ENCODE results near the gene SREBF2. TPM values are rescaled to one million over a fixed set of nuclear protein-coding genes. Genes with fewer than 3 reads are reported as not detected.

The SREBF2 gene
- total and polyA plus RNA-seq, 2 of the 13 experiments (the other 11 are each of a cell fraction or from before 2014, with no cell fraction given): 53.8 to 72.6 TPM

GRCh38 chr22:41828516-41828915, 4.4 kb upstream of the SREBF2 start:
- no peak overlapping the region for H3K4me3 ChIP-seq (replicated peaks in 1 of 3; ENCODE audit: insufficient read depth in 1 of 3, low read depth in 2 of 3, low read length in 3 of 3)
- peak overlapping the region; percentile 11 for H3K27ac ChIP-seq (ENCODE audit: extremely low read length, insufficient read depth, low read length)
- WGBS (ENCODE audit: low lambda C conversion rate): 84% methylated on average over 2 of the region's 4 CpGs
- H3K27me3 ChIP-seq (ENCODE audit: control insufficient read depth in 1 of 2, insufficient read depth in 2 of 2, low read length in 2 of 2): no peaks in the 10 kb centered on the region; a peak in 1 of 5 replicates
- ChIA-PET POLR2A (interaction anchor here (3.1 kb wide), 1 partner anchor 29 kb away, joined by 13 read pairs; the partner anchor contains the start of gene CCDC134), CTCF (ENCODE audit: low intra/inter-chr PET ratio, low total read pairs) (no interaction called here)
- DNase-seq (ENCODE audit: low spot score) (no peak), FAIRE-seq (no peak), ATAC-seq (no peak)
- in situ Hi-C loops (cut with HindIII; ENCODE audit: extremely low pct_ligation_motif_present, low pct_unique_long_range_greater_than_20kb): no loop called here
- H3K4me2 ChIP-seq (ENCODE audit: low read depth, low read length): no peak overlapping the region
- H3K9ac ChIP-seq (ENCODE audit: insufficient read depth, low read depth, low read length): no peak overlapping the region
- no peaks in the 10 kb centered on the region for H3K9me3 ChIP-seq (ENCODE audit: low read length)
- peaks cover 24% of the 10 kb centered on the region for H3K4me1 ChIP-seq (ENCODE audit: insufficient read depth, low read length)
- BruUV-seq (replicated peaks): no TSS peak
- H2AFZ ChIP-seq (ENCODE audit: low read length): no peak overlapping the region
- no peaks in the 10 kb centered on the region for H4K20me1 ChIP-seq (ENCODE audit: insufficient read depth, low read length)
- peaks cover 7% of the 10 kb centered on the region for H3K79me2 ChIP-seq (ENCODE audit: insufficient read depth, low read length)
- peaks cover 0 to 17% of the 10 kb centered on the region in 2 experiments; a peak in 1 of 5 replicates for H3K36me3 ChIP-seq (replicated peaks in 1 of 2; ENCODE audit: control insufficient read depth in 1 of 2, insufficient read depth in 2 of 2, low read length in 2 of 2)
- intact Hi-C loops (cut with micrococcal nuclease; ENCODE audit: unreplicated experiment): no loop called here
- TF ChIP-seq GATAD2A (CRISPR knock-in tag; IDR thresholded peaks at IDR 0.05): peak; percentile 24; the same call in 1 of the 2 replicates
- TF ChIP-seq, protein P1, sequence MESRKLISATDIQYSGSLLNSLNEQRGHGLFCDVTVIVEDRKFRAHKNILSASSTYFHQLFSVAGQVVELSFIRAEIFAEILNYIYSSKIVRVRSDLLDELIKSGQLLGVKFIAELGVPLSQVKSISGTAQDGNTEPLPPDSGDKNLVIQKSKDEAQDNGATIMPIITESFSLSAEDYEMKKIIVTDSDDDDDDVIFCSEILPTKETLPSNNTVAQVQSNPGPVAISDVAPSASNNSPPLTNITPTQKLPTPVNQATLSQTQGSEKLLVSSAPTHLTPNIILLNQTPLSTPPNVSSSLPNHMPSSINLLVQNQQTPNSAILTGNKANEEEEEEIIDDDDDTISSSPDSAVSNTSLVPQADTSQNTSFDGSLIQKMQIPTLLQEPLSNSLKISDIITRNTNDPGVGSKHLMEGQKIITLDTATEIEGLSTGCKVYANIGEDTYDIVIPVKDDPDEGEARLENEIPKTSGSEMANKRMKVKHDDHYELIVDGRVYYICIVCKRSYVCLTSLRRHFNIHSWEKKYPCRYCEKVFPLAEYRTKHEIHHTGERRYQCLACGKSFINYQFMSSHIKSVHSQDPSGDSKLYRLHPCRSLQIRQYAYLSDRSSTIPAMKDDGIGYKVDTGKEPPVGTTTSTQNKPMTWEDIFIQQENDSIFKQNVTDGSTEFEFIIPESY (CRISPR knock-in tag; IDR thresholded peaks at IDR 0.05): peak; percentile 97
- TF ChIP-seq ZFX (CRISPR knock-in tag; IDR thresholded peaks at IDR 0.05; ENCODE audit: low read depth): peak; percentile 16; the same call in 1 of the 2 replicates
- TF ChIP-seq MTA1 (CRISPR knock-in tag; IDR thresholded peaks at IDR 0.05; ENCODE audit: borderline replicate concordance): 0 out of 2 replicates have a peak, but pooled peaks have one; percentile 41
- no peak for TF ChIP-seq SMYD3 (CRISPR knock-in tag; IDR thresholded peaks at IDR 0.05)
- TF ChIP-seq, protein P2, sequence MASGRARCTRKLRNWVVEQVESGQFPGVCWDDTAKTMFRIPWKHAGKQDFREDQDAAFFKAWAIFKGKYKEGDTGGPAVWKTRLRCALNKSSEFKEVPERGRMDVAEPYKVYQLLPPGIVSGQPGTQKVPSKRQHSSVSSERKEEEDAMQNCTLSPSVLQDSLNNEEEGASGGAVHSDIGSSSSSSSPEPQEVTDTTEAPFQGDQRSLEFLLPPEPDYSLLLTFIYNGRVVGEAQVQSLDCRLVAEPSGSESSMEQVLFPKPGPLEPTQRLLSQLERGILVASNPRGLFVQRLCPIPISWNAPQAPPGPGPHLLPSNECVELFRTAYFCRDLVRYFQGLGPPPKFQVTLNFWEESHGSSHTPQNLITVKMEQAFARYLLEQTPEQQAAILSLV (CRISPR knock-in tag; IDR thresholded peaks at IDR 0.05; ENCODE audit: borderline replicate concordance): no peak
- TF ChIP-seq ARNTL (CRISPR knock-in tag; IDR thresholded peaks at IDR 0.05): 0 out of 2 replicates have a peak, but pooled peaks have one; percentile 59
- no peak for TF ChIP-seq MTERF4 (CRISPR knock-in tag; IDR thresholded peaks at IDR 0.05)
- TF ChIP-seq ZNF644 (CRISPR knock-in tag; IDR thresholded peaks at IDR 0.05; ENCODE audit: low read depth): no peak
- TF ChIP-seq, protein P3, sequence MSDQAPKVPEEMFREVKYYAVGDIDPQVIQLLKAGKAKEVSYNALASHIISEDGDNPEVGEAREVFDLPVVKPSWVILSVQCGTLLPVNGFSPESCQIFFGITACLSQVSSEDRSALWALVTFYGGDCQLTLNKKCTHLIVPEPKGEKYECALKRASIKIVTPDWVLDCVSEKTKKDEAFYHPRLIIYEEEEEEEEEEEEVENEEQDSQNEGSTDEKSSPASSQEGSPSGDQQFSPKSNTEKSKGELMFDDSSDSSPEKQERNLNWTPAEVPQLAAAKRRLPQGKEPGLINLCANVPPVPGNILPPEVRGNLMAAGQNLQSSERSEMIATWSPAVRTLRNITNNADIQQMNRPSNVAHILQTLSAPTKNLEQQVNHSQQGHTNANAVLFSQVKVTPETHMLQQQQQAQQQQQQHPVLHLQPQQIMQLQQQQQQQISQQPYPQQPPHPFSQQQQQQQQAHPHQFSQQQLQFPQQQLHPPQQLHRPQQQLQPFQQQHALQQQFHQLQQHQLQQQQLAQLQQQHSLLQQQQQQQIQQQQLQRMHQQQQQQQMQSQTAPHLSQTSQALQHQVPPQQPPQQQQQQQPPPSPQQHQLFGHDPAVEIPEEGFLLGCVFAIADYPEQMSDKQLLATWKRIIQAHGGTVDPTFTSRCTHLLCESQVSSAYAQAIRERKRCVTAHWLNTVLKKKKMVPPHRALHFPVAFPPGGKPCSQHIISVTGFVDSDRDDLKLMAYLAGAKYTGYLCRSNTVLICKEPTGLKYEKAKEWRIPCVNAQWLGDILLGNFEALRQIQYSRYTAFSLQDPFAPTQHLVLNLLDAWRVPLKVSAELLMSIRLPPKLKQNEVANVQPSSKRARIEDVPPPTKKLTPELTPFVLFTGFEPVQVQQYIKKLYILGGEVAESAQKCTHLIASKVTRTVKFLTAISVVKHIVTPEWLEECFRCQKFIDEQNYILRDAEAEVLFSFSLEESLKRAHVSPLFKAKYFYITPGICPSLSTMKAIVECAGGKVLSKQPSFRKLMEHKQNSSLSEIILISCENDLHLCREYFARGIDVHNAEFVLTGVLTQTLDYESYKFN (CRISPR knock-in tag; conservative IDR thresholded peaks at IDR 0.05): 0 out of 2 replicates have a peak, but pooled peaks have one; percentile 24
- peak; percentile 73 for TF ChIP-seq TFAP4 (IDR thresholded peaks at IDR 0.05; ENCODE audit: borderline replicate concordance, low read depth)

Measured in HepG2 (cell line).